ACC112 (cell line): Measurements from ENCODE around the gene SESN3.

ENCODE experiments used
- H2AFZ ChIP-seq: fragments of 200-600 bp; sonication (generic); one replicate; pipeline ENCODE4 v1.6.0; 2017; ENCODE audit warnings: antibody characterized with exemption, low read length; ENCODE audit not compliant: unreplicated experiment
- H3K27ac ChIP-seq: fragments of 200-600 bp; sonication (generic); 2 replicates; pipeline ENCODE4 v1.5.1; 2014; ENCODE audit warnings: low read depth, mild to moderate bottlenecking, antibody characterized with exemption, low read length, moderate library complexity
- H3K27me3 ChIP-seq: fragments of 200-600 bp; sonication (generic); 2 replicates; pipeline ENCODE4 v1.6.1; 2014; ENCODE audit warnings: mild to moderate bottlenecking, antibody characterized with exemption, low read length, moderate library complexity, mixed read lengths; ENCODE audit not compliant: insufficient read depth
- H3K36me3 ChIP-seq: fragments of 200-600 bp; sonication (generic); 2 replicates; pipeline ENCODE4 v1.6.1; 2016; ENCODE audit warnings: mild to moderate bottlenecking, antibody characterized with exemption, low read length, moderate library complexity, mixed read lengths; ENCODE audit not compliant: insufficient read depth
- H3K4me1 ChIP-seq: fragments of 200-600 bp; sonication (generic); one replicate; pipeline ENCODE4 v1.6.1; 2016; ENCODE audit warnings: low read length, mixed read lengths; ENCODE audit not compliant: insufficient read depth, unreplicated experiment, control insufficient read depth
- H3K4me3 ChIP-seq: fragments of 200-600 bp; sonication (generic); 2 replicates; pipeline ENCODE4 v1.5.1; 2014; ENCODE audit warnings: mild to moderate bottlenecking, low read depth, low read length
- H3K79me2 ChIP-seq: fragments of 200-600 bp; sonication (generic); one replicate; pipeline ENCODE4 v1.6.0; 2016; ENCODE audit warnings: low read length; ENCODE audit not compliant: control insufficient read depth, unreplicated experiment, insufficient read depth

Gene SESN3

GRCh38 chr11:95150956-95151684 lies 79.9 kb downstream of the SESN3 start:
- peak overlapping the region; percentile 84 for H2AFZ ChIP-seq
- H3K4me3 ChIP-seq, result peak overlapping the region; percentile 79
- H3K79me2 ChIP-seq, result no peaks in the 10 kb centered on the region
- H3K27me3 ChIP-seq, result no peaks in the 10 kb centered on the region
- no peaks in the 10 kb centered on the region for H3K36me3 ChIP-seq
- no peak overlapping the region for H3K27ac ChIP-seq
- H3K4me1 ChIP-seq, result peaks cover 26% of the 10 kb centered on the region

DNA sequence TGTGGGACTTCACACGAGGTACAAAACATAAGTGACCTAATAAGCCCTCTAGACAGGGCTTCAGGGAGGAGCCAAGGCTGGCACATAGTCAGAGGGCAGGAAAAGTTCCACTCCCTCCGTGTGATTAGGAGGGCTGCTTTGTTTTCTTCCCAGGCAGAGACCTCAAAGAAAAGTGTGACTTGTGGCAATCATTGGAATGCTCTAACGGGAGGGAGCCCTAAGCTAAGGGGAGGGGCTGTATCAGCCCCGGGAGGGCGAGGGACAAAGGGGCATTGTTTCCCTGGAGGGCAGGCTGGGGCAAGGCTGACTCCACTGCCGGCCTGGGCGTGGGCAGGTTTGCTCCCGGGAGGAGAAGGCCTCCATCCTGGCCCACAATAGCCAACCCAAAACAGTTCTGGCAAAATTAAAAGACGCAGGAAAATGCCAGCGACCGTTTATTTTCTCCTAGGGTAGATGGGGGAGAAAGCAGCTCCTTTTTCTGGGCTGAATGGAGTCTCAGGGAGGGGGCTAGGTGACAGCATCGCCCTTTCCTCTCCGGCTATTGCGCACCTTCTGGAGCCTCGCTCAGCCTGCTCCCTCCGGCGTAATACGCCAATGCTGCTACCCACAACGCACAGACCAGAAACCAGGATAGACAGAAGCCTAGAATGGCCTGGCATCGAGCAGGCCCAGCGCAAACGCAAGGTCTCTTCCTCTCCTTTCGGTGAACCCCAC lies 81.2 kb downstream of the SESN3 start:
- no peak overlapping the region for H3K27ac ChIP-seq
- no peaks in the 10 kb centered on the region for H3K36me3 ChIP-seq
- H3K4me1 ChIP-seq, result peaks cover 32% of the 10 kb centered on the region
- peak overlapping the region; percentile 79; the same call in 1 of the 2 replicates for H3K4me3 ChIP-seq
- H3K27me3 ChIP-seq, result no peaks in the 10 kb centered on the region
- H3K79me2 ChIP-seq, result no peaks in the 10 kb centered on the region
- H2AFZ ChIP-seq, result no peak overlapping the region

- H3K4me1 ChIP-seq, result peaks cover 40% of the 10 kb centered on the region
- no peaks in the 10 kb centered on the region for H3K79me2 ChIP-seq
- H3K36me3 ChIP-seq, result no peaks in the 10 kb centered on the region
- no peak overlapping the region for H2AFZ ChIP-seq
- no peaks in the 10 kb centered on the region for H3K27me3 ChIP-seq
- H3K27ac ChIP-seq, result no peak overlapping the region
- H3K4me3 ChIP-seq, result no peak overlapping the region
These were observed 82.1 kb downstream of the SESN3 start for GRCh38 chr11:95148938-95149337.

DNA sequence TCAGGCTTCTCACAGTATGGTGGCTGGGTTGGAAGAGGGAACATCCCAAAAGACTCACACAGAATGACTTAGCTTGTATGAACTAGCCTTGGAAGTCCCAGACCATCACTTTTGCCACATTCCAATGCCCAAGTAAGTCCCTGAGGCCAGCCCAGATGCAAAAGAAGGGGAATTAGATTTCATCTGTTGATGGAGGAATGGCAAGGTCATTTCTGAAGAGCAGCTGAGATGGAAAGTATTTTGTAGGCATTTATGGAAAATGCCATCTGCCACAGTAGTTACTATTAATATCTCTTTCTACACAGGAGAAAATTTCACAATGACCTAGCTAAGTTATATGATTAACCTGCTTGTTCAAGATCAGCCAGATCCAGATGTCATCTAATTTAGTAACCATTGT lies 82.6 kb downstream of the SESN3 start:
- H3K27ac ChIP-seq, result no peak overlapping the region
- H3K4me1 ChIP-seq, result peaks cover 44% of the 10 kb centered on the region
- H3K36me3 ChIP-seq, result no peaks in the 10 kb centered on the region
- no peaks in the 10 kb centered on the region for H3K79me2 ChIP-seq
- H3K4me3 ChIP-seq, result no peak overlapping the region
- H2AFZ ChIP-seq, result no peak overlapping the region
- H3K27me3 ChIP-seq, result no peaks in the 10 kb centered on the region

DNA sequence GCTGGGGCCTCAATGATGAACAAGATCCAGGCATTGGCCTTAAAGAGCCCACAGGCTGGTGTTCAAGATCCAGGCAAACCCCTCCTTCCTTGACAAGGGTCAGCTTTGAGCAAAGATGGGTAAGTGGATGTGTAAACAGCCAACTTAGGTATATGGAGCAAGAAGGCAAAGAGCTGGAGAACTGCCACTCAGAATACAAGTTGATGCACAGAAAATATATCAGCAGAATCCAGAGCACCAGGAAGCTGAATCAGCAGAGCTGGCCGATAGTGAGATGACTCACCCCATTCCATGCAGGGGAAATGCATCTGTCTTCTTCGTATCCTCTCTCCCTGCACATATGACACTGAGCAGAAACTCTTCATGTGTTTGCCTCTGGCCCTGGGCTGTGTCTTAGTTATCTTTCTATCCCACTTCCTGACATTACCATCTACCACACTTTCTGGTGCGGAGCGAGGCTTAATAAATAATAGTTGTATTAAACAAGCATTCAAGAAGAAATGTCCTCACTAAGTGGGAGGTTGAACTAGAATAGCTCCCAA lies 83.6 kb downstream of the SESN3 start:
- Histone ChIP-seq H3K36me3 (no peaks in the 10 kb centered on the region), H2AFZ (peak overlapping the region; percentile 33), H3K27me3 (no peaks in the 10 kb centered on the region), H3K27ac (peak overlapping the region; percentile 42), H3K4me1 (peaks cover 50% of the 10 kb centered on the region), H3K4me3 (no peak overlapping the region), H3K79me2 (no peaks in the 10 kb centered on the region)

DNA sequence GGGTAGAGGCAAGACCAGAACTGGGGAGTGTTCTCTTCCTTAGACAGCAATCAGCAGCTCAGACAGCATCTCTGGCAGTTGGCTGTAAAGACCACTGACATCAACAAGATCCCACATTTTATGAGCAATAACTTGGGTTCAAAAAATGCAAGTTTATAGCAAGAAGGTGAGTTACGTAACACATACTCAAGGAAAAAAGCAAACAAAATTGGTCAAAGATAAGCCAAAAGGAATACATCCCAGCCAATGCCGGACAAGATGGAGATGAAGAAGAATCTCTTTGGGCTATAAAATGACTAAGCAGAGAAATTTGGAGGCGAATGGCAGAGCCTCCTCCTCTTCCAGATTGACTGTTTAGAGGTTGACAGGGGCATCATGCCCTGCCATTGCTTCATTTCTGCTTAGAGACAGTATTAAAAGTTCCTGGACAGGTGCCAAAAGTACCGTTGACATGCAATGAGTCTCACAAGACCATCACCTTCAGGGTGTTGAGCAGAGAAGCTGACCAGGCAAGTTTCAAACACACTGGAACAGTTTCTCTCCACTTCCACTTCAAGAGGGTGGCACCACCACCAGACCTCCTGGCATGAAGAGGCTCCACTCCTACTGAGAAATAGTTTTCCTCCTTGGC lies 85.5 kb downstream of the SESN3 start:
- no peaks in the 10 kb centered on the region for H3K36me3 ChIP-seq
- H3K4me1 ChIP-seq, result peaks cover 51% of the 10 kb centered on the region
- H3K4me3 ChIP-seq, result no peak overlapping the region
- H3K27me3 ChIP-seq, result no peaks in the 10 kb centered on the region
- no peak overlapping the region for H3K27ac ChIP-seq
- H3K79me2 ChIP-seq, result no peaks in the 10 kb centered on the region
- H2AFZ ChIP-seq, result no peak overlapping the region

DNA sequence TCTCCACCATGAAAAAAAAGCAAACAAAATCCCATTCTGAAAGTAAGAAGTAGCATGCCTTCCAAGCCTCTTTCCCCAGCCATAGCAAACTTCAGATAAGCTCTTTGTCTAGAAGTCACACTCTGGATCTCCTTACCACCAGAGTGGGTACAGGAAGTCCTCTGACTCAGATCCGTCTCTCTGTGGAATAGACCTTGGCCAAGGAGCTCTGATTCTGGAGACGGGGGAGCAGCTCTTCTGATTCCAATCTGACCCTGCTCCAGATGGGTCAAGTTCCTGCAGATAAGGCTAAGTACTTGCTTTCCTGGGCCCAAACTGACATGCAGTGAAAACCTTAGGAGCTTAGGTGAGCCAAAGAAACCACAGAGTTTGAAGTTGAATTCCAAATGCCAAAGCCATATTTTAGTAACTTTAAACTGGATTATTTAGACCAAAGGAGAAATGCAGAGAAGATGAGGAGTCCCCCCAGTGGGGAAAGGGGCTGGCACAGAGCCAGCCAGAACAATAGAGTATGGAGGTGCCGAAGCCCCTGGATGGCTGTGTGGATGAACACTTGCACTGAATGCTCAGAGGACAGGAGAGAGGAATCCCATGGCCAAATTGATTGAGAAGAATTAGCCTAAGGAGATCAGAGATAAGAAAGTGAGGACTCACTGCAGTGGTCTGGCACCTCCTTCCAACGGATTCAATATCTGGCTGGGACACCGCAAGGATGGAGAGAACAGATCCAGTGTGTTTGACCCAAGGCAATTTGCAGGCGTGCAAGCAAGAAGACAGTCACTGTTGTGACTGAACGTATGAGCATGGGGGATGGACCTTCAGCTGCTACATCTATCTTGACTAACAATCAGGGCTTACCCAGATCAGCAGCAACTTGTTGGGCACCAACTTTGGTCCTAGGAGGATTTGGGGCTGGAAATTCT lies 86.4 kb downstream of the SESN3 start:
- Histone ChIP-seq H3K27me3 (no peaks in the 10 kb centered on the region), H2AFZ (no peak overlapping the region), H3K79me2 (no peaks in the 10 kb centered on the region), H3K36me3 (no peaks in the 10 kb centered on the region), H3K4me1 (peaks cover 51% of the 10 kb centered on the region), H3K4me3 (no peak overlapping the region), H3K27ac (no peak overlapping the region)

DNA sequence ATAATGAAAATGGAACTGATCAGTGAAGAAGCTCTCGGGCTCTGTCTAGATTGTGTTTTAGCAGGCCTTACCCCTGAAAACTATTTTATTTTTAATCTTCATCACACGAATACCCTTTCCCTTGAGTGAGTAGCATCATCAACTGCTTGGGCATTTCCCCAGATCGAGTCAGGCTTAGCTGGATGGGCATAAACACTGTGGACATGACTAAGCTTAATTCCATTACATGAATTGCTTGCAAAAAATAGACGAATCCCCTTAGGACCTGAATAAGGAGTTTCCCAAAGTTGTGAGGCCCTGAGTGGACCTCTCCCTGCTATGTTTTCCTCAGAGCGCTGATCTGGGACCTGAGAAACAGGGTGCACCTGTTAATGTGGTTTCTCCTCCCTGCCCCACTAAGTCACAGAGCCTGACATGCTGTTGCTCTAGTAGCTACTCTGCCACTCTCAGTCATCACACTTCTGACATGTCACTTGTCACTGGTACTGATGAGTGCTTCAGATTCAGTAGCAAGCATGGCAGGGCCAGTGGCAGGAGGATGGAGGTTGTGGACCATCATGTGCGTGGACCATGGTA lies 87.8 kb downstream of the SESN3 start:
- H3K36me3 ChIP-seq, result no peaks in the 10 kb centered on the region
- peaks cover 47% of the 10 kb centered on the region for H3K4me1 ChIP-seq
- no peaks in the 10 kb centered on the region for H3K27me3 ChIP-seq
- no peaks in the 10 kb centered on the region for H3K79me2 ChIP-seq
- no peak overlapping the region for H2AFZ ChIP-seq
- H3K27ac ChIP-seq, result peak overlapping the region; percentile 63; the same call in 1 of the 2 replicates
- no peak overlapping the region for H3K4me3 ChIP-seq

DNA sequence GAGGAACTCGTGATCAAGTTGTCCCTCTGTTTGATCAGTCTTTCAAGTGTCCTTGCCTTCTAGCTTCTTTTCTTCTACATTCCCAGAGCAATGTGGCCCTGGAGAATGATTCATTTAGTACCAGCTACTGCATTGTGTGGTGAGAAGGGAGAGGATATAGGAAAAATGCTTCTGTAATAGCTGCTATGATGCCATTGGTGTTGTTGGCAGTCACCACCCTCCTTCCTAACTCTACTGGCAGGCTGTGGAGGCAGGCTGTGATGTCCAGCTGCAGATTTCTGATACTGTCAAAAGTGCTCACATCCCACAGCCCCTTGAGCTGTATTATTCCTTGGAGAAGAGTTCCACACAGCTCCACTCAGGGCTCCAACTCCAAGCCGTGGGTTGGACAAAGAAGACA lies 88.6 kb downstream of the SESN3 start:
- Histone ChIP-seq H3K27me3 (no peaks in the 10 kb centered on the region), H3K27ac (peak overlapping the region; percentile 63; the same call in 1 of the 2 replicates), H2AFZ (no peak overlapping the region), H3K79me2 (no peaks in the 10 kb centered on the region), H3K4me3 (no peak overlapping the region), H3K36me3 (no peaks in the 10 kb centered on the region), H3K4me1 (peaks cover 40% of the 10 kb centered on the region)
